Nephron (organoid): ENCODE data around the gene MACROD2.
"Not testable (repeated sequence)": the region's sequence is repeated elsewhere in the genome, so short reads cannot be mapped to it uniquely, and the experiment has no call there.

ENCODE experiments used
- H3K27ac Mint-ChIP-seq, 3 experiments: 2 replicates each; pipeline ENCODE4 v1.8.0; 2020; ENCODE audit warnings: mixed read lengths in 3 of 3, mild to moderate bottlenecking in 2 of 3, moderate library complexity in 1 of 3
- H3K27me3 Mint-ChIP-seq: 2 replicates; pipeline ENCODE4 v1.8.0; 2021; ENCODE audit warnings: low read depth, mild to moderate bottlenecking, moderate library complexity, mixed read lengths
- H3K36me3 Mint-ChIP-seq: 2 replicates; pipeline ENCODE4 v1.8.0; 2020; ENCODE audit warnings: low read depth, mixed read lengths
- H3K4me1 Mint-ChIP-seq: 2 replicates; pipeline ENCODE4 v1.8.0; 2020; ENCODE audit warnings: mixed read lengths
- H3K4me3 Mint-ChIP-seq, 3 experiments: 2 replicates each; pipeline ENCODE4 v1.8.0; 2020; ENCODE audit warnings: mild to moderate bottlenecking in 3 of 3, mixed read lengths in 3 of 3, moderate library complexity in 2 of 3
- H3K9me3 Mint-ChIP-seq: 2 replicates; pipeline ENCODE4 v1.8.0; 2020; ENCODE audit warnings: mixed read lengths
- TF ChIP-seq, protein P1 (sequence below), 3 experiments: fragments of 200-600 bp; sonication (generic); IDR thresholded peaks; one replicate each; pipeline ENCODE4 v1.5.0; 2021; ENCODE audit warnings: antibody characterized with exemption in 3 of 3; ENCODE audit not compliant: unreplicated experiment in 3 of 3

Gene MACROD2

DNA sequence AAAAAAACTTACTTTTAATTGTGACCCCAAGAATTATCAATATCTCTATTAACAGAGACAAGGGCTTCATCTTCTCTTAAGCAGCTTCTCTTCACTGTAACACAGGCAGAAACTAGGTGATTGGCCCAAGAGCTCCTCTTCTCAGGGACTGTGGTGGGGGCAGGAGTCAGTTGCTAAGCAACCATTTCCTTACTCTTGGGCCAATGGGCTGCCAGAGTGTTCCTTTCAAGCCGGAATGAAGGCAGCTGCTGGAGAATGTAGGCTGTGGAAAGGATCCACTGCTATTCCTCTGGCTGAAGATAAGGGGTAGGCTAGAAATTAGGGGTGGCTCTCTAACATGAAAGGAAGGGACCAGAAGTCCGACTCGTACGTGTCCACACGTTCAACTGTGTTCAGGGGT is 4.9 kb upstream of the MACROD2 start, which contains the start of gene SEL1L2:
Gene SEL1L2 (minus strand): TSS at position 150 of the 400 bp plus-strand sequence. CDS start 80 bp downstream, at position 70.
- Mint-ChIP-seq H3K9me3 (peaks cover 33% of the 10 kb centered on the region), H3K4me1 (no peaks in the 10 kb centered on the region), H3K36me3 (peaks cover 4% of the 10 kb centered on the region), H3K4me3 (no peak within 1 kb of the TSS), H3K27me3 (no peaks in the 10 kb centered on the region), H3K27ac (no peak within 1 kb of the TSS)
- TF ChIP-seq, protein P1, sequence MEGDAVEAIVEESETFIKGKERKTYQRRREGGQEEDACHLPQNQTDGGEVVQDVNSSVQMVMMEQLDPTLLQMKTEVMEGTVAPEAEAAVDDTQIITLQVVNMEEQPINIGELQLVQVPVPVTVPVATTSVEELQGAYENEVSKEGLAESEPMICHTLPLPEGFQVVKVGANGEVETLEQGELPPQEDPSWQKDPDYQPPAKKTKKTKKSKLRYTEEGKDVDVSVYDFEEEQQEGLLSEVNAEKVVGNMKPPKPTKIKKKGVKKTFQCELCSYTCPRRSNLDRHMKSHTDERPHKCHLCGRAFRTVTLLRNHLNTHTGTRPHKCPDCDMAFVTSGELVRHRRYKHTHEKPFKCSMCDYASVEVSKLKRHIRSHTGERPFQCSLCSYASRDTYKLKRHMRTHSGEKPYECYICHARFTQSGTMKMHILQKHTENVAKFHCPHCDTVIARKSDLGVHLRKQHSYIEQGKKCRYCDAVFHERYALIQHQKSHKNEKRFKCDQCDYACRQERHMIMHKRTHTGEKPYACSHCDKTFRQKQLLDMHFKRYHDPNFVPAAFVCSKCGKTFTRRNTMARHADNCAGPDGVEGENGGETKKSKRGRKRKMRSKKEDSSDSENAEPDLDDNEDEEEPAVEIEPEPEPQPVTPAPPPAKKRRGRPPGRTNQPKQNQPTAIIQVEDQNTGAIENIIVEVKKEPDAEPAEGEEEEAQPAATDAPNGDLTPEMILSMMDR (IDR thresholded peaks at IDR 0.05; ENCODE audit: unreplicated experiment in 3 of 3): no peak

GRCh38 chr20:13991311-13991710 is 4.0 kb upstream of the MACROD2 start:
- Mint-ChIP-seq H3K27me3 (peaks cover 3% of the 10 kb centered on the region), H3K4me1 (no peaks in the 10 kb centered on the region), H3K36me3 (peaks cover 4% of the 10 kb centered on the region), H3K4me3 (no peak overlapping the region), H3K9me3 (peaks cover 34% of the 10 kb centered on the region), H3K27ac (no peak overlapping the region)
- TF ChIP-seq, protein P1 (IDR thresholded peaks at IDR 0.05; ENCODE audit: unreplicated experiment in 3 of 3): no peak

- H3K27me3 Mint-ChIP-seq, H3K27ac Mint-ChIP-seq, H3K36me3 Mint-ChIP-seq, H3K4me1 Mint-ChIP-seq: not testable (repeated sequence)
- Mint-ChIP-seq H3K4me3 (peak overlapping the region in 1 of 3 experiments; percentile 20), H3K9me3 (peaks cover 33% of the 10 kb centered on the region)
Measured at GRCh38 chr20:13991955-13992354, 3.4 kb upstream of the MACROD2 start.

DNA sequence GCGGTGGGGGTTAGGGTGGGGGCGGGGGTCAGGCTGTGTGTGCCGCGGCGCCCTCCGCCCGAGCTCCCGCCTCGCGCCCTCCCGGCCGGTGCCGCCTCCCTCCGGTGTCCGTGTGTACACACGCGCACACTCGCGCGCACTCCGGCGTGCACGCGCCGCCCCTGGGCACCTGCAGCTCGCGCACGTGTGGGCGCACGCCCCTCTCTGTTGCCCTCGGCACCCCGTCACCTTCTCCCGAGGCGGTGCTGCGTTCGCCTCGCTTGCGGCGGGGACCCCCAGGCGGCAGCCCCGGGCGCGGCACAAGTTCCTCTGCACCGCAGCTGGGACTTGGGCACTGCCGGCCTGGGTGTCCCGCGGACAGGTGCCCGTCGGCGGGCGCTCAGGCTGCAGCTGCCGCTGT is 525 bp downstream of the MACROD2 start:
- no peaks in the 10 kb centered on the region for H3K4me1 Mint-ChIP-seq
- peaks cover 8% of the 10 kb centered on the region for H3K27me3 Mint-ChIP-seq
- TF ChIP-seq, protein P1 (IDR thresholded peaks at IDR 0.05; ENCODE audit: unreplicated experiment in 3 of 3): peak in 1 of 3 experiments; percentile 12
- H3K4me3 Mint-ChIP-seq: peak overlapping the region; percentile 97 to 99 (median 98)
- H3K9me3 Mint-ChIP-seq: peaks cover 29% of the 10 kb centered on the region
- H3K36me3 Mint-ChIP-seq: peaks cover 4% of the 10 kb centered on the region
- peak overlapping the region in 1 of 3 experiments; percentile 74 for H3K27ac Mint-ChIP-seq

- peak overlapping the region; percentile 97 to 99 (median 98) for H3K4me3 Mint-ChIP-seq
- H3K27ac Mint-ChIP-seq: peak overlapping the region in 1 of 3 experiments; percentile 74
- TF ChIP-seq, protein P1 (IDR thresholded peaks at IDR 0.05; ENCODE audit: unreplicated experiment in 3 of 3): no peak
- no peaks in the 10 kb centered on the region for H3K4me1 Mint-ChIP-seq
- peaks cover 29% of the 10 kb centered on the region for H3K9me3 Mint-ChIP-seq
- H3K36me3 Mint-ChIP-seq: peaks cover 4% of the 10 kb centered on the region
- H3K27me3 Mint-ChIP-seq: peaks cover 8% of the 10 kb centered on the region
Measured at GRCh38 chr20:13996265-13996664, 949 bp downstream of the MACROD2 start.

DNA sequence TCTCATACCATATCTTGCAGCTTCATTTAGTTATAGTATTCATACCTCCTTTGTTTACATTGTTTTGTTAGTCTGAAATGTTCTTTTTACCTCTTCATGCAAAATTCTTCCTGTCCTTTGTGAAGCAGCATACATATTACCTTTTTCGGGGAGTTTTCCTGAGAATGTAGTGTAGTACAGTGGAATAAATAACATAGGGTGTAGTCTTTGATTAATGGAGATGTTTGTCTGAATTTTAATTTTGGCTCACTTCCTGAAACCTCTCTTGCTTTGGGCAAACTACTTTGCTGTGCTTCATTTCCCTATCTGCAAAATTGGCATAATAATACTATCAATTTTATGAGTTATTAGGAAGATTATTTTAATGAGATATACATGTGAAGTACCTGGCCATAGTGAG is 5.6 kb downstream of the MACROD2 start:
- H3K27ac Mint-ChIP-seq: no peak overlapping the region
- H3K27me3 Mint-ChIP-seq: peaks cover 8% of the 10 kb centered on the region
- TF ChIP-seq, protein P1 (IDR thresholded peaks at IDR 0.05; ENCODE audit: unreplicated experiment in 3 of 3): no peak
- peaks cover 2% of the 10 kb centered on the region for H3K9me3 Mint-ChIP-seq
- H3K36me3 Mint-ChIP-seq: no peaks in the 10 kb centered on the region
- no peaks in the 10 kb centered on the region for H3K4me1 Mint-ChIP-seq
- H3K4me3 Mint-ChIP-seq: no peak overlapping the region
